Fibroblast of skin of right quadriceps (primary cell): ENCODE data around the gene SLC9A1.

Source experiments
- DNase-seq: peaks from one replicate; pipeline ENCODE4 v3.0.0-alpha.2; 2013

Gene SLC9A1

GRCh38 chr1:27150183-27150582, 4.7 kb downstream of the SLC9A1 start:
- DNase-seq, result no peak

GRCh38 chr1:27149762-27150113, 5.2 kb downstream of the SLC9A1 start:
- DNase-seq, result no peak

- DNase-seq, result no peak
These were observed 5.7 kb downstream of the SLC9A1 start for GRCh38 chr1:27149084-27149761.

- no peak for DNase-seq
These were observed 6.3 kb downstream of the SLC9A1 start for GRCh38 chr1:27148591-27148990.

GRCh38 chr1:27147842-27148518, 6.9 kb downstream of the SLC9A1 start:
- DNase-seq, result no peak

GRCh38 chr1:27145934-27146354, 9.0 kb downstream of the SLC9A1 start:
- DNase-seq, result peak; percentile 87

- peak; percentile 57 for DNase-seq
These were observed 9.8 kb downstream of the SLC9A1 start for GRCh38 chr1:27144920-27145661.

- DNase-seq, result no peak
These were observed 10.7 kb downstream of the SLC9A1 start for GRCh38 chr1:27144049-27144748.

- DNase-seq, result no peak
These were observed 11.5 kb downstream of the SLC9A1 start for GRCh38 chr1:27143401-27143800.

GRCh38 chr1:27142464-27142863, 12.5 kb downstream of the SLC9A1 start:
- no peak for DNase-seq

GRCh38 chr1:27141266-27142003, 13.5 kb downstream of the SLC9A1 start:
- DNase-seq, result no peak

- DNase-seq, result no peak
These were observed 14.9 kb downstream of the SLC9A1 start for GRCh38 chr1:27139980-27140379.

- no peak for DNase-seq
These were observed 16.0 kb downstream of the SLC9A1 start for GRCh38 chr1:27138927-27139326.

- DNase-seq, result no peak
These were observed 16.6 kb downstream of the SLC9A1 start for GRCh38 chr1:27138368-27138767.

GRCh38 chr1:27137544-27138075, 17.3 kb downstream of the SLC9A1 start:
- DNase-seq, result no peak

GRCh38 chr1:27136998-27137542, 17.9 kb downstream of the SLC9A1 start:
- DNase-seq, result no peak

GRCh38 chr1:27136236-27136551, 18.7 kb downstream of the SLC9A1 start:
- no peak for DNase-seq

- no peak for DNase-seq
These were observed 19.2 kb downstream of the SLC9A1 start for GRCh38 chr1:27135541-27136235.

GRCh38 chr1:27133991-27134390, 20.9 kb downstream of the SLC9A1 start:
- DNase-seq, result no peak

GRCh38 chr1:27133158-27133557, 21.8 kb downstream of the SLC9A1 start:
- DNase-seq, result no peak

GRCh38 chr1:27132624-27133023, 22.3 kb downstream of the SLC9A1 start:
- DNase-seq, result no peak

GRCh38 chr1:27132147-27132546, 22.8 kb downstream of the SLC9A1 start:
- no peak for DNase-seq
